H1 (cell line): ENCODE measurements around the gene L3MBTL4. TPM values are rescaled to one million over a fixed set of nuclear protein-coding genes. Genes with fewer than 3 reads are reported as not detected.

Source experiments
- CTCF ChIA-PET: fragments of 300-600 bp; sonication (Branson Sonifier 250); formaldehyde crosslinking; loops from one replicate; lab custom pipeline; 2021; ENCODE audit not compliant: partially characterized antibody; lab: Charles Lee
- POLR2A ChIA-PET: fragments of 300-600 bp; sonication (Branson Sonifier 250); formaldehyde crosslinking; loops from one replicate; lab custom pipeline; 2021; ENCODE audit warnings: inconsistent platforms; ENCODE audit not compliant: partially characterized antibody; lab: Charles Lee
- DNase-seq, 2 experiments: peaks; one replicate each; pipeline versions ENCODE4 v3.0.0 to v3.0.0-alpha.2; 2010 to 2022; ENCODE audit warnings: low spot score in 2 of 2, low read depth in 1 of 2, mixed read lengths in 1 of 2
- FAIRE-seq: peaks from 2 replicates; lab custom pipeline; 2011; peaks lifted over from hg19 to GRCh38; lab: Jason Lieb, UNC
- H2AFZ ChIP-seq: 2 replicates; pipeline ENCODE4 v1.8.1; 2012; ENCODE audit warnings: low read length, inconsistent platforms
- H2AK5ac ChIP-seq: 2 replicates; pipeline ENCODE4 v1.6.1; 2013; ENCODE audit warnings: low read depth, low read length
- H2BK120ac ChIP-seq: replicated peaks from 2 replicates; pipeline ENCODE3; 2013; ENCODE audit warnings: low read depth, low read length, inconsistent platforms
- H2BK12ac ChIP-seq: 2 replicates; pipeline ENCODE4 v1.6.1; 2013; ENCODE audit warnings: low read depth, low read length
- H2BK15ac ChIP-seq: 2 replicates; pipeline ENCODE4 v1.6.1; 2013; ENCODE audit warnings: low read length
- H2BK20ac ChIP-seq: 2 replicates; pipeline ENCODE4 v1.6.1; 2013; ENCODE audit warnings: low read length
- H2BK5ac ChIP-seq: 2 replicates; pipeline ENCODE4 v1.6.1; 2013; ENCODE audit warnings: low read depth, low read length
- H3K14ac ChIP-seq: 2 replicates; pipeline ENCODE4 v1.6.1; 2013; ENCODE audit warnings: inconsistent platforms; ENCODE audit not compliant: insufficient read length
- H3K18ac ChIP-seq: 2 replicates; pipeline ENCODE4 v1.6.1; 2013; ENCODE audit warnings: low read length; ENCODE audit errors: extremely low read depth
- H3K23ac ChIP-seq: 2 replicates; pipeline ENCODE4 v1.6.1; 2013; ENCODE audit warnings: inconsistent platforms; ENCODE audit not compliant: insufficient read length
- H3K23me2 ChIP-seq: 2 replicates; pipeline ENCODE4 v1.6.1; 2013; ENCODE audit warnings: low read depth, low read length
- H3K27ac ChIP-seq: 2 replicates; pipeline ENCODE4 v1.6.1; 2011; ENCODE audit warnings: low read depth, low read length, inconsistent platforms
- H3K27me3 ChIP-seq, 4 experiments: replicated peaks in 1 of 4; 1 replicate in 1 of 4; 2 replicates in 3 of 4; pipeline versions ENCODE4 v1.6.1 to v1.8.1; 2011 to 2013; ENCODE audit warnings: low read length in 3 of 4, mild to moderate bottlenecking in 3 of 4, inconsistent platforms in 2 of 4, mixed read lengths in 2 of 4, moderate library complexity in 1 of 4; ENCODE audit not compliant: control insufficient read depth in 3 of 4, insufficient read depth in 3 of 4; ENCODE audit errors: extremely low read depth in 1 of 4
- H3K36me3 ChIP-seq, 4 experiments: 2 replicates each; pipeline versions ENCODE4 v1.6.1 to v1.8.1; 2011 to 2013; ENCODE audit warnings: mild to moderate bottlenecking in 4 of 4, low read length in 3 of 4, moderate library complexity in 2 of 4, control low read depth in 1 of 4, inconsistent platforms in 1 of 4; ENCODE audit not compliant: insufficient read depth in 4 of 4, control insufficient read depth in 2 of 4
- H3K4ac ChIP-seq: replicated peaks from 2 replicates; pipeline ENCODE3; 2013; ENCODE audit warnings: low read length, low read depth, mixed read lengths, inconsistent platforms; ENCODE audit not compliant: insufficient read length
- H3K4me1 ChIP-seq, 4 experiments: replicated peaks in 1 of 4; 1 replicate in 1 of 4; 2 replicates in 3 of 4; pipeline versions ENCODE4 v1.6.1 to v1.8.1; 2011 to 2013; ENCODE audit warnings: low read length in 3 of 4, inconsistent platforms in 2 of 4, mixed read lengths in 1 of 4; ENCODE audit not compliant: insufficient read depth in 4 of 4, control insufficient read depth in 3 of 4
- H3K4me2 ChIP-seq, 2 experiments: 2 replicates each; pipeline versions ENCODE4 v1.6.1 to v1.8.1; 2011 to 2013; ENCODE audit warnings: low read depth in 2 of 2, low read length in 2 of 2, control low read depth in 1 of 2, inconsistent platforms in 1 of 2, mild to moderate bottlenecking in 1 of 2; ENCODE audit not compliant: insufficient read depth in 1 of 2
- H3K4me3 ChIP-seq, 4 experiments: fragments of 200-600, 300-600 bp in 1 of 4; sonication (generic), shearing (Covaris generic), sonication (Bioruptor Twin) in 1 of 4; 2 replicates each; pipeline versions ENCODE4 v1.5.1 to v1.8.1; 2011 to 2016; ENCODE audit warnings: low read length in 4 of 4, low read depth in 3 of 4, control low read depth in 2 of 4, inconsistent platforms in 2 of 4, mild to moderate bottlenecking in 2 of 4, mixed read lengths in 1 of 4, moderate library complexity in 1 of 4; ENCODE audit not compliant: insufficient read depth in 2 of 4; ENCODE audit errors: extremely low read depth in 1 of 4
- H3K56ac ChIP-seq: replicated peaks from 2 replicates; pipeline ENCODE3; 2013; ENCODE audit warnings: low read depth, mild to moderate bottlenecking, mixed read lengths, low read length, inconsistent platforms; ENCODE audit not compliant: insufficient read length
- H3K79me1 ChIP-seq: 2 replicates; pipeline ENCODE4 v1.6.1; 2013; ENCODE audit warnings: low read depth, low read length, control low read depth
- H3K79me2 ChIP-seq, 2 experiments: 2 replicates each; pipeline versions ENCODE4 v1.6.1 to v1.8.1; 2012 to 2013; ENCODE audit warnings: low read length in 2 of 2, mild to moderate bottlenecking in 2 of 2, inconsistent platforms in 1 of 2; ENCODE audit not compliant: insufficient read depth in 2 of 2, control insufficient read depth in 1 of 2
- H3K9ac ChIP-seq, 4 experiments: replicated peaks in 1 of 4; 1 replicate in 1 of 4; 2 replicates in 3 of 4; pipeline versions ENCODE4 v1.6.1 to v1.8.1; 2011 to 2013; ENCODE audit warnings: low read depth in 3 of 4, low read length in 3 of 4, control low read depth in 2 of 4, mild to moderate bottlenecking in 2 of 4, moderate library complexity in 2 of 4, inconsistent platforms in 1 of 4; ENCODE audit errors: extremely low read depth in 1 of 4
- H3K9me3 ChIP-seq, 2 experiments: 2 replicates each; pipeline versions ENCODE4 v1.6.1 to v1.8.1; 2012 to 2013; ENCODE audit warnings: mild to moderate bottlenecking in 2 of 2, moderate library complexity in 2 of 2, control low read depth in 1 of 2, inconsistent platforms in 1 of 2, low read depth in 1 of 2, low read length in 1 of 2, mixed read lengths in 1 of 2; ENCODE audit not compliant: insufficient read depth in 2 of 2
- H4K20me1 ChIP-seq, 2 experiments: replicated peaks in 1 of 2; 2 replicates each; pipeline versions ENCODE3 to v1.8.1; 2011 to 2013; ENCODE audit warnings: inconsistent platforms in 2 of 2, low read length in 2 of 2, mild to moderate bottlenecking in 1 of 2; ENCODE audit not compliant: insufficient read depth in 2 of 2, control insufficient read depth in 1 of 2
- H4K5ac ChIP-seq: 2 replicates; pipeline ENCODE4 v1.6.1; 2013; ENCODE audit warnings: low read length, low read depth, mixed read lengths, inconsistent platforms; ENCODE audit not compliant: insufficient read length
- H4K8ac ChIP-seq: 2 replicates; pipeline ENCODE4 v1.8.0; 2013; ENCODE audit warnings: mild to moderate bottlenecking, moderate library complexity, low read length, inconsistent platforms; ENCODE audit not compliant: insufficient read depth; ENCODE audit errors: extremely low read depth
- H4K91ac ChIP-seq: replicated peaks from 2 replicates; pipeline ENCODE3; 2013; ENCODE audit warnings: low read length, mixed read lengths, inconsistent platforms; ENCODE audit not compliant: insufficient read length
- BRCA1 ChIP-seq: IDR thresholded peaks from 2 replicates; pipeline ENCODE4 v1.6.1; 2012; ENCODE audit warnings: low read depth, low read length, improper control_type of control experiment
- CTBP2 ChIP-seq: IDR thresholded peaks from 2 replicates; pipeline ENCODE4 v1.7.0; 2011; ENCODE audit warnings: borderline replicate concordance, mild to moderate bottlenecking, moderate library complexity, mixed read lengths, low read length; ENCODE audit not compliant: insufficient read depth, insufficient read length
- EP300 ChIP-seq, 2 experiments: IDR thresholded peaks; 1 replicate in 1 of 2; 2 replicates in 1 of 2; pipeline ENCODE4 v1.6.1; 2011 to 2012; ENCODE audit warnings: low read depth in 2 of 2, low read length in 2 of 2, mild to moderate bottlenecking in 2 of 2, borderline replicate concordance in 1 of 2, inconsistent platforms in 1 of 2, moderate library complexity in 1 of 2
- JUND ChIP-seq: IDR thresholded peaks from 2 replicates; pipeline ENCODE4 v1.6.1; 2011; ENCODE audit warnings: mild to moderate bottlenecking, improper control_type of control experiment, low read length
- NRF1 ChIP-seq: IDR thresholded peaks from 2 replicates; pipeline ENCODE4 v1.6.1; 2011; ENCODE audit warnings: mild to moderate bottlenecking, low read depth, low read length, improper control_type of control experiment
- POLR2AphosphoS5 ChIP-seq: IDR thresholded peaks from 2 replicates; pipeline ENCODE4 v1.6.1; 2011; ENCODE audit warnings: low read depth, low read length
- SIRT6 ChIP-seq: IDR thresholded peaks from one replicate; pipeline ENCODE4 v1.7.1; 2012; ENCODE audit warnings: low read length, inconsistent platforms
- SP4 ChIP-seq: IDR thresholded peaks from 2 replicates; pipeline ENCODE4 v1.6.1; 2012; ENCODE audit warnings: low read length, inconsistent platforms
- SUZ12 ChIP-seq: fragments of 200-600 bp; sonication (generic); IDR thresholded peaks from 2 replicates; pipeline ENCODE4 v1.6.1; 2012; ENCODE audit warnings: mild to moderate bottlenecking, inconsistent platforms, low read length, moderate library complexity, mixed read lengths
- TCF12 ChIP-seq: IDR thresholded peaks from 2 replicates; pipeline ENCODE4 v1.6.1; 2011; ENCODE audit warnings: low read depth, mild to moderate bottlenecking, low read length
- polyA plus RNA-seq, 7 experiments: library from polyadenylated mRNA; depleted of rRNA in 3 of 7; stranded (reverse) in 5 of 7; unstranded in 2 of 7; fragments of >200 nt in 5 of 7; fragments of 200-250 nt in 2 of 7; gene quantifications; 1 replicate in 5 of 7; 2 replicates in 1 of 7; 4 replicates in 1 of 7; pipeline versions ENCODE4 v1.2.1 to v1.2.3, GENCODE V29; 2011 to 2013; ENCODE audit warnings: missing spikeins in 2 of 7, mixed read lengths in 2 of 7
- total RNA-seq: library from RNA; stranded (reverse); fragmentation: NEBNext Ultra II Directional; extraction: Animal tissue kit (Norgen Biotek cat#: 25700); gene quantifications from 2 replicates; pipeline ENCODE4 v1.2.1, GENCODE V29; 2021
- TF ChIP-seq, protein P1 (sequence below), 3 experiments: IDR thresholded peaks; 1 replicate in 2 of 3; 2 replicates in 1 of 3; pipeline versions ENCODE4 v1.5.1 to v1.6.1; 2011; ENCODE audit warnings: low read length in 3 of 3, mild to moderate bottlenecking in 3 of 3, inconsistent platforms in 2 of 3, low read depth in 1 of 3, moderate library complexity in 1 of 3; ENCODE audit not compliant: insufficient read depth in 1 of 3; ENCODE audit errors: control extremely low read depth in 1 of 3
- TF ChIP-seq, protein P2 (sequence below): IDR thresholded peaks from 2 replicates; pipeline ENCODE4 v1.6.1; 2012; ENCODE audit warnings: inconsistent platforms
- TF ChIP-seq, protein P3 (sequence below): IDR thresholded peaks from 2 replicates; pipeline ENCODE4 v1.6.1; 2012; ENCODE audit warnings: inconsistent platforms

The L3MBTL4 gene
- total and polyA plus RNA-seq, 2 of the 8 experiments (the other 6 are each of a cell fraction or from before 2014, with no cell fraction given), result 1.0 to 2.1 TPM

DNA sequence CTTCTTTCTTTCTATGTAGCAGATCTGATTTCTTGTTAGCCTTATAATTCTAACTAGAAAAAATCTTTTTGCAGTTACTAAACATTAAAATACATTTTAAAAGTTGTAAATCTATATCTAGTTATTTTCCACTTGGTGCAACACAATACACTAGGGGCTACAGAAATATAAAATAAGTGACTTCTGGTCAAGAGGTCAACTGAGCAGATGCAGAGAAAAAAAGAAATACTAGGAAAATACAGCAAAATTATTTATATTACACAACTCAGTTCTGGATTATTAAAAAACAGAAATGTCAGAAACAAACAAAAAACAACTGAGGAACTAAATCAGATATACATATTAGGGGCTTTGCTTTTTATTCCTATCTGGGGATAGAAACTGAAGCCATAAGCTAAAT lies 83.9 kb downstream of the L3MBTL4 start:
- no peaks in the 10 kb centered on the region for H3K23me2 ChIP-seq
- no peaks in the 10 kb centered on the region; a peak in 1 of 4 replicates for H3K9me3 ChIP-seq
- H3K4me1 ChIP-seq, result no peaks in the 10 kb centered on the region
- no peak overlapping the region for H2BK5ac ChIP-seq
- ChIA-PET POLR2A (no interaction called here), CTCF (no interaction called here)
- no peak overlapping the region for H4K8ac ChIP-seq
- no peak for DNase-seq
- no peak overlapping the region for H3K4me3 ChIP-seq
- H2BK120ac ChIP-seq, result no peak overlapping the region
- no peaks in the 10 kb centered on the region for H4K20me1 ChIP-seq
- H3K36me3 ChIP-seq, result no peaks in the 10 kb centered on the region; a peak in 1 of 8 replicates
- no peak overlapping the region for H2BK20ac ChIP-seq
- no peaks in the 10 kb centered on the region for H3K79me2 ChIP-seq
- no peak overlapping the region for H2AFZ ChIP-seq
- no peak overlapping the region for H3K4me2 ChIP-seq
- H3K4ac ChIP-seq, result no peak overlapping the region
- TF ChIP-seq NRF1 (no peak), TCF12 (no peak), EP300 (IDR thresholded peaks at IDR 0.05; ENCODE audit: borderline replicate concordance in 1 of 2, low read depth in 2 of 2, low read length in 2 of 2) (no peak), CTBP2 (no peak), BRCA1 (no peak), POLR2AphosphoS5 (no peak), SIRT6 (no peak), SUZ12 (no peak), SP4 (no peak), JUND (no peak)
- TF ChIP-seq, protein P1, sequence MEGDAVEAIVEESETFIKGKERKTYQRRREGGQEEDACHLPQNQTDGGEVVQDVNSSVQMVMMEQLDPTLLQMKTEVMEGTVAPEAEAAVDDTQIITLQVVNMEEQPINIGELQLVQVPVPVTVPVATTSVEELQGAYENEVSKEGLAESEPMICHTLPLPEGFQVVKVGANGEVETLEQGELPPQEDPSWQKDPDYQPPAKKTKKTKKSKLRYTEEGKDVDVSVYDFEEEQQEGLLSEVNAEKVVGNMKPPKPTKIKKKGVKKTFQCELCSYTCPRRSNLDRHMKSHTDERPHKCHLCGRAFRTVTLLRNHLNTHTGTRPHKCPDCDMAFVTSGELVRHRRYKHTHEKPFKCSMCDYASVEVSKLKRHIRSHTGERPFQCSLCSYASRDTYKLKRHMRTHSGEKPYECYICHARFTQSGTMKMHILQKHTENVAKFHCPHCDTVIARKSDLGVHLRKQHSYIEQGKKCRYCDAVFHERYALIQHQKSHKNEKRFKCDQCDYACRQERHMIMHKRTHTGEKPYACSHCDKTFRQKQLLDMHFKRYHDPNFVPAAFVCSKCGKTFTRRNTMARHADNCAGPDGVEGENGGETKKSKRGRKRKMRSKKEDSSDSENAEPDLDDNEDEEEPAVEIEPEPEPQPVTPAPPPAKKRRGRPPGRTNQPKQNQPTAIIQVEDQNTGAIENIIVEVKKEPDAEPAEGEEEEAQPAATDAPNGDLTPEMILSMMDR (IDR thresholded peaks at IDR 0.05; ENCODE audit: control extremely low read depth in 1 of 3, insufficient read depth in 1 of 3, low read depth in 1 of 3, low read length in 3 of 3), result no peak
- TF ChIP-seq, protein P2, sequence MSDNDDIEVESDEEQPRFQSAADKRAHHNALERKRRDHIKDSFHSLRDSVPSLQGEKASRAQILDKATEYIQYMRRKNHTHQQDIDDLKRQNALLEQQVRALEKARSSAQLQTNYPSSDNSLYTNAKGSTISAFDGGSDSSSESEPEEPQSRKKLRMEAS, result no peak
- TF ChIP-seq, protein P3, sequence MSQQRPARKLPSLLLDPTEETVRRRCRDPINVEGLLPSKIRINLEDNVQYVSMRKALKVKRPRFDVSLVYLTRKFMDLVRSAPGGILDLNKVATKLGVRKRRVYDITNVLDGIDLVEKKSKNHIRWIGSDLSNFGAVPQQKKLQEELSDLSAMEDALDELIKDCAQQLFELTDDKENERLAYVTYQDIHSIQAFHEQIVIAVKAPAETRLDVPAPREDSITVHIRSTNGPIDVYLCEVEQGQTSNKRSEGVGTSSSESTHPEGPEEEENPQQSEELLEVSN, result no peak
- H3K23ac ChIP-seq, result no peak overlapping the region
- H4K91ac ChIP-seq, result no peak overlapping the region
- no peak overlapping the region for H2BK12ac ChIP-seq
- no peak for FAIRE-seq
- no peak overlapping the region for H4K5ac ChIP-seq
- no peak overlapping the region for H2AK5ac ChIP-seq
- H3K27ac ChIP-seq, result no peak overlapping the region
- no peak overlapping the region for H3K56ac ChIP-seq
- no peaks in the 10 kb centered on the region for H3K79me1 ChIP-seq
- no peak overlapping the region for H2BK15ac ChIP-seq
- H3K14ac ChIP-seq, result no peak overlapping the region
- H3K27me3 ChIP-seq, result no peaks in the 10 kb centered on the region
- no peak overlapping the region for H3K9ac ChIP-seq
- no peak overlapping the region for H3K18ac ChIP-seq
